HepG2 (cell line): ENCODE data around the gene CD72. TPM values are rescaled to one million over a fixed set of nuclear protein-coding genes. Genes with fewer than 3 reads are reported as not detected.

ENCODE experiments used
- CENPT ChIP-seq: sonication (generic); formaldehyde crosslinking; IDR thresholded peaks from 2 replicates; pipeline ENCODE4 v1.8.0; 2022; ENCODE audit warnings: low read depth, mild to moderate bottlenecking, moderate library complexity, missing genetic modification reagents
- FOXO1 ChIP-seq: sonication (generic); formaldehyde crosslinking; IDR thresholded peaks from 2 replicates; pipeline ENCODE4 v1.4.0; 2020; ENCODE audit warnings: missing genetic modification reagents
- GLI4 ChIP-seq: sonication (generic); formaldehyde crosslinking; IDR thresholded peaks from 2 replicates; pipeline ENCODE4 v1.5.1; 2020; ENCODE audit warnings: missing genetic modification reagents, mild to moderate bottlenecking, moderate library complexity, borderline replicate concordance
- MAF1 ChIP-seq: sonication (generic); formaldehyde crosslinking; IDR thresholded peaks from 2 replicates; pipeline ENCODE4 v1.5.0; 2020; ENCODE audit warnings: missing genetic modification reagents, borderline replicate concordance
- MXD3 ChIP-seq: IDR thresholded peaks from 2 replicates; pipeline ENCODE4 v1.6.1; 2016; ENCODE audit warnings: mild to moderate bottlenecking, missing biosample characterization, missing genetic modification reagents
- PATZ1 ChIP-seq: sonication (generic); formaldehyde crosslinking; IDR thresholded peaks from 2 replicates; pipeline ENCODE4 v1.4.0; 2020; ENCODE audit warnings: missing genetic modification reagents
- PHF8 ChIP-seq: sonication (generic); formaldehyde crosslinking; IDR thresholded peaks from 2 replicates; pipeline ENCODE4 v1.5.0; 2020; ENCODE audit warnings: missing genetic modification reagents
- PTBP1 ChIP-seq: fragments of 200-400 bp; formaldehyde crosslinking; IDR thresholded peaks from 2 replicates; pipeline ENCODE4 v1.6.1; 2018; ENCODE audit warnings: low read length, low read depth; ENCODE audit not compliant: poor library complexity, severe bottlenecking
- SAP130 ChIP-seq: IDR thresholded peaks from 2 replicates; pipeline ENCODE4 v1.6.1; 2016; ENCODE audit warnings: low read depth
- SP2 ChIP-seq: sonication (generic); formaldehyde crosslinking; IDR thresholded peaks from 2 replicates; pipeline ENCODE4 v1.5.1; 2020; ENCODE audit warnings: mild to moderate bottlenecking, missing genetic modification reagents
- STAG1 ChIP-seq: sonication (generic); formaldehyde crosslinking; IDR thresholded peaks from 2 replicates; pipeline ENCODE4 v1.4.0; 2020; ENCODE audit warnings: missing genetic modification reagents
- UBTF ChIP-seq: sonication (generic); formaldehyde crosslinking; IDR thresholded peaks from 2 replicates; pipeline ENCODE4 v1.4.0; 2020; ENCODE audit warnings: mild to moderate bottlenecking, missing genetic modification reagents
- ZBTB44 ChIP-seq: sonication (generic); formaldehyde crosslinking; IDR thresholded peaks from 2 replicates; pipeline ENCODE4 v1.4.0; 2020; ENCODE audit warnings: missing genetic modification reagents
- ZFP90 ChIP-seq: sonication (generic); formaldehyde crosslinking; IDR thresholded peaks from 2 replicates; pipeline ENCODE4 v1.8.0; 2022; ENCODE audit warnings: missing genetic modification reagents, mild to moderate bottlenecking, inconsistent platforms, borderline replicate concordance
- ZKSCAN8 ChIP-seq: IDR thresholded peaks from 2 replicates; pipeline ENCODE4 v1.6.1; 2016; ENCODE audit warnings: borderline replicate concordance, missing genetic modification reagents, missing compliant biosample characterization
- ZMYM2 ChIP-seq: sonication (generic); formaldehyde crosslinking; IDR thresholded peaks from 2 replicates; pipeline ENCODE4 v1.8.0; 2022; ENCODE audit warnings: mild to moderate bottlenecking, missing genetic modification reagents
- ZMYM4 ChIP-seq: sonication (generic); formaldehyde crosslinking; IDR thresholded peaks from 2 replicates; pipeline ENCODE4 v1.8.1; 2023; ENCODE audit warnings: mild to moderate bottlenecking, missing genetic modification reagents
- ZNF333 ChIP-seq: sonication (generic); formaldehyde crosslinking; IDR thresholded peaks from 2 replicates; pipeline ENCODE4 v1.4.0; 2020; ENCODE audit warnings: mild to moderate bottlenecking, missing genetic modification reagents, borderline replicate concordance
- ZNF773 ChIP-seq: sonication (generic); formaldehyde crosslinking; IDR thresholded peaks from 2 replicates; pipeline ENCODE4 v1.4.0; 2020; ENCODE audit warnings: missing genetic modification reagents, borderline replicate concordance
- polyA plus RNA-seq, 8 experiments: library from polyadenylated mRNA; depleted of rRNA in 3 of 8; stranded (reverse) in 7 of 8; unstranded in 1 of 8; fragments of >200 nt; fragmentation: Illumina TruSeq in 4 of 8; extraction: Trizol in 4 of 8; gene quantifications; 2 replicates each; pipeline versions ENCODE4 v1.2.1 to v1.2.3, GENCODE V29; 2011 to 2016; ENCODE audit warnings: low read depth in 4 of 8, missing spikeins in 1 of 8, mixed read lengths in 1 of 8; ENCODE audit not compliant: insufficient read depth in 1 of 8
- total RNA-seq, 5 experiments: library from RNA; depleted of rRNA; stranded (reverse); fragments of >200 nt; fragmentation: Illumina TruSeq; extraction: Trizol; gene quantifications; 2 replicates each; pipeline ENCODE4 v1.2.3, GENCODE V29; 2016; ENCODE audit warnings: low read depth in 1 of 5
- TF ChIP-seq, protein P1 (sequence below): sonication (generic); formaldehyde crosslinking; IDR thresholded peaks from 2 replicates; pipeline ENCODE4 v1.4.0; 2020; ENCODE audit warnings: mild to moderate bottlenecking, missing genetic modification reagents

Gene CD72
- total and polyA plus RNA-seq, 2 of the 13 experiments (the other 11 are each of a cell fraction or from before 2014, with no cell fraction given): 0.18 to 1.1 TPM

- TF ChIP-seq ZBTB44 (CRISPR knock-in tag): no peak
- peak; percentile 46 for TF ChIP-seq PTBP1
- TF ChIP-seq ZFP90 (CRISPR knock-in tag): no peak
- TF ChIP-seq MXD3 (CRISPR knock-in tag): peak; percentile 81
- TF ChIP-seq MAF1 (CRISPR knock-in tag): no peak
- peak; percentile 88 for TF ChIP-seq UBTF
- no peak; the same call in 1 of the 2 replicates for TF ChIP-seq GLI4 (CRISPR knock-in tag)
- peak; percentile 55; the same call in 1 of the 2 replicates for TF ChIP-seq PATZ1 (CRISPR knock-in tag)
- peak; percentile 41; the same call in 1 of the 2 replicates for TF ChIP-seq ZMYM4 (CRISPR knock-in tag)
- peak; percentile 62; the same call in 1 of the 2 replicates for TF ChIP-seq ZKSCAN8
- TF ChIP-seq, protein P1, sequence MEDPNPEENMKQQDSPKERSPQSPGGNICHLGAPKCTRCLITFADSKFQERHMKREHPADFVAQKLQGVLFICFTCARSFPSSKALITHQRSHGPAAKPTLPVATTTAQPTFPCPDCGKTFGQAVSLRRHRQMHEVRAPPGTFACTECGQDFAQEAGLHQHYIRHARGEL: peak; percentile 41; the same call in 1 of the 2 replicates
- TF ChIP-seq STAG1 (CRISPR knock-in tag): peak; percentile 84
- no peak for TF ChIP-seq FOXO1
- peak; percentile 42; the same call in 1 of the 2 replicates for TF ChIP-seq ZMYM2 (CRISPR knock-in tag)
- 0 out of 2 replicates have a peak, but pooled peaks have one; percentile 51 for TF ChIP-seq CENPT
- TF ChIP-seq ZNF333 (CRISPR knock-in tag): peak; percentile 71; the same call in 1 of the 2 replicates
- peak; percentile 42; the same call in 1 of the 2 replicates for TF ChIP-seq ZNF773
- peak; percentile 88 for TF ChIP-seq PHF8 (CRISPR knock-in tag)
- TF ChIP-seq SP2 (CRISPR knock-in tag): no peak; the same call in 1 of the 2 replicates
- TF ChIP-seq SAP130: peak; percentile 60
Measured at GRCh38 chr9:35658137-35658967, 40.1 kb upstream of the CD72 start, which contains the start of gene CCDC107 (continued).
